Stimulated activated CD8-positive, alpha-beta memory T cell treated with anti-CD3 and anti-CD28 coated beads, Interleukin-12 subunit alpha, Interleukin-12 subunit beta, amount 100 ng/mL, for 4 hours (primary cell): ENCODE results near the gene UBE2D4.
"Not testable (repeated sequence)": the region's sequence is repeated elsewhere in the genome, so short reads cannot be mapped to it uniquely, and the experiment has no call there.

Source experiments
- DNase-seq: peaks from one replicate; pipeline ENCODE4 v3.0.0-alpha.2; 2020; ENCODE audit warnings: low read depth

The UBE2D4 gene

DNA sequence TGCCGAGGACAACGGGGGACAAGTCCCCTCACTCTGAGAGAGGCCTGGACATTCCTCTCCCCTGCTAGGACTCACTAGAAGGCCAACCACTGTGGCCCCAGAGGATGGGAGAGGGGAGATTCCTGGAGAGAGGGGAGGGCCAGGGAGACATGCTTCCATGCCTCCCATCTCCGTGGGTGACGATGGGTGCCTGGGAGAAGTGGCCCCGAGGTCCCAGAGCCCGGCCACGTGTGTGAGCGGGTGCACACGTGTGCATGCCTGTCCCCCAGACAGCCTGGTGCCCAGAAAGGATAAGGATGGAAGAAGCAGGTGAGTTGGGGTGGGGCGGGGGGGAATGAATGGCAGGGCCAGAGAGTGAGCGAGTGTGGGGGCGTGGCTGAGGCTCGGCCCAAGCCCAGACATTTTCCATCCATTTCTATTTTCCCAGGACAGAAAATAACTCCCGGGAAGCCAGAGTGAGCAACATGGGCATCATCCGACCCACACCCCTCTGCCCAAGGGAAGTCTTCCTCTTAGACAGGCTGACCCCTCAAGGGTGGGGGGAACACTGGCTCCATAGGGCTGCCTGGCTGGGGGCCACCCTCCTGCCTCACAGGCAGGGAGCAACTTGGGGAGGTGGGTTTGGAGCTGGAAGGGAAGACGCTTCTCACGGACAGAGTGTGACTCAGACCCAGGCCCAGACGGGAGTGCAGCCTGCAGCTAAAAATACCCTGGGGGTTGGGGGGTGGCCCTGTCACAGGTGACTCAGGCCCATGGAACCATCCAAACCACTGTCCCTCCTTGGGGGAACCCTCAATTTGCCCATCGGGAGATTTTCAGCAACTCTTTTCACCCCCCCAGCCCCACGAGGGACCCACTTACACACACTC is 42.2 kb downstream of the UBE2D4 start:
- not testable (repeated sequence) for DNase-seq

DNA sequence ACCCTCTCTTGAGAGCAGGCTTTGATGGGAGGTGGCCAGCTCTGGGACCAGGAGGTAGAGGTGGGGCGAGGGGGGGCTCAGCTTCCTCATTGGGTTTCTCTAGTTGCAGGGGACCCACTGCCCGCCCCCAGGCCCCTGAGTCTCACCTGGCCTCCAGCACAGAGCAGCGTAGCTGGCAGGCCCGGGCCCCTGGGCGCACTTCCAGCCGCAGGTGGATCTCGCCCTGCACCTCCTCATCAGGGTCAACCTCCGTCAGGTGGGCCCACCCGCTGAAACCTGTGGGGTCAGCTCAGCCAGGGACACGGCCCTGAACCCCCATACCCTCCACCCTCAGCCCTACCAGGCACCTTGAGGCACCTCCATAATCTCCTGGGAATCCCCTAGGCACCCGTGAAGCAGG is 43.4 kb downstream of the UBE2D4 start:
- DNase-seq: not testable (repeated sequence)

DNA sequence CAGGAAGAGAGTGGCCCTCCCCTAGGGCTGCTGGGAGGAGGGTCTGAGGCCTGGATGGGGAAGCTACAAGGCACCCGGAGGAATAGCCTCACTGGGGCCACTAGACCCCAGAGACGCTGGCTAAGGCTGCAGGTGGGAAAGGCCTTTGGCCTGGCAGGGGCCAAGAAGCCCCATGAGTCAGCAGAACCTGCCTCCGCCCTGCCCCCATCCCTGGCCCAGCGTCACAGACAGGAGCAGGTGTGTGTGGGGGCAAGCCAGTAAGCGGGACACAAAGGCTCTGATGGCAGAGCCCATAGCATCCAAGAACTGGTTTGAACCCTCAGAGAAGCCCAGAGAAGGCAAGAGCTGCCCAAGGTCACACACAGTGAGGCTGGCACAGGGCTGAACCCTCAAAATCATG is 44.5 kb downstream of the UBE2D4 start:
- DNase-seq: not testable (repeated sequence)

- DNase-seq: not testable (repeated sequence)
These were observed 47.9 kb downstream of the UBE2D4 start for GRCh38 chr7:43974033-43974573.

DNA sequence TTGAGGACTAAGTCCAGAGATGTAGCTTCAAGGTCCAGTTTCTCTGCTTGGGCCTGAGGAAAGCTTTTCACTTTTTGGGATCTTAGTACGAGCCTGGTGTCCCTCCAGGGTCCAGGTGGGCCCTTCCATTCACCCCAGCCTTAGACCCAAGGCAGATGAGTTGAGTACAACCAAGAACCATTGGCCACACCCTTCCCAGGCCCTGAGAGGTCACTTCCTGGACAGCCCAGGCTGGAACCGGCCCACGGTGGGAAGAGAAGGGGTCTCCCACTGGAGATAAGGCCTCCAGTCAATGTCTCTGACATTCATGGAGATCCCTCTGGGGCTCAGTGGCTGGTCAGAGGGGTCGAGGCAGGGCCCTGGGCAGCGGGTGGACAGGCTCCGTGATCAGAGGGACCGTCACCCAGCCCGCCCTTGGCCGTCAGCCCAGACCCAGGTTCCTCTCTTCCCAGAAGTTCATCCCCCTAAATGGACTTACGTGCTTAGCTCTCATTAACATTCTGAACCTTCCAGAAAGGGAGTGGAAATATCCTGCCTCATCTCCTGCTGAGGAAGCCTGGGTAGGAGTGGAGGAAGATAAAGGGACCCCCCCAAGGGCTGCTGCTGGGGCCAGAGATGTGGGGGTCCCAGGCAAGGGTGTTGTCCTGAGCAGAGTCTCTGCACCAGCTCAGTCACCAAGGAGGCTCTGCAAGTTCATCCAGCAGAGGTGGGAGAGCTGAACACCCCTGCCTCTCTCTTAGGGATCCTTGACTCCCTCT is 48.7 kb downstream of the UBE2D4 start:
- not testable (repeated sequence) for DNase-seq

DNA sequence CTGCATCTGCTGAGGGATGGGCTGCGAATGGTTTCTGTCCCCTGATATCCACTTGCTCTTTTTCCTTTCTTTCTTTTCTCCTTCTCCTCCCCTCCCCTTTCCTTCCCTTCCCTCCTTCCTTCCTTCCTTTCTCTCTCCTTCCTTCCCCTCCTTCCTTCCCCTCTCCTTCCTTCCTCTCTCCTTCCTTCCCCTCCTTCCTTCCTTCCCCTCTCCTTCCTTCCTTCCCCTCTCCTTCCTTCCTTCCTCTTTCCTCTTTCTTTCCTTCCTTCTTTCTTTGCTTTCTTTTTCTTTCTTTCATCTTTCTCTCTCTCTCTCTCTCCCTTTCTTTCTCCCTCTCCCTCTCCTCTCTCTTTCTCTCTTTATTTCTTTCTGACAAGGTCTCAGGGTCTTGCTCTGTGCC is 51.3 kb downstream of the UBE2D4 start:
- no peak for DNase-seq

- not testable (repeated sequence) for DNase-seq
These were observed 51.9 kb downstream of the UBE2D4 start for GRCh38 chr7:43978102-43978501.

DNA sequence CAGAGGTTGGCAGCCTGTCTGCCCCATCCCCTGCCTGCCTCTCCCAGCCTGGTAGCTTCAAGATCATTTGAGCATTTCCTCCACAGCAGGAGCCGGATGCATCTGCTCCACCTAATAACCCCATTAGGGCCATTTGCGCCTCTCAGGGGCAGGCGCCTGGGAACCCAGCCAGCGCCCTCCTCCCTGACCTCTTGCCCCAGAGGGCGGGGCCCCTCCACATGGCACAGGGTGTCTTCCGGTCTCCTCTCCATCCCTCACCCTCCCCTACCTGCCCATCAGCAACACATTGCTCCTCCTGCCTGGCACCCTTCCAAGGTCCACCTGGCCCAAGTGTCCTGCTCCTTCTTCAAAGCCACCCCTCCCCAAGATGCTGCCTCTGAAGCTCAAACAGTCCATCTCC is 56.6 kb downstream of the UBE2D4 start:
- DNase-seq: not testable (repeated sequence)

GRCh38 chr7:43983736-43984135 is 57.5 kb downstream of the UBE2D4 start:
- DNase-seq: not testable (repeated sequence)

- peak; percentile 65 for DNase-seq
These were observed 59.9 kb downstream of the UBE2D4 start for GRCh38 chr7:43985904-43986864.

DNA sequence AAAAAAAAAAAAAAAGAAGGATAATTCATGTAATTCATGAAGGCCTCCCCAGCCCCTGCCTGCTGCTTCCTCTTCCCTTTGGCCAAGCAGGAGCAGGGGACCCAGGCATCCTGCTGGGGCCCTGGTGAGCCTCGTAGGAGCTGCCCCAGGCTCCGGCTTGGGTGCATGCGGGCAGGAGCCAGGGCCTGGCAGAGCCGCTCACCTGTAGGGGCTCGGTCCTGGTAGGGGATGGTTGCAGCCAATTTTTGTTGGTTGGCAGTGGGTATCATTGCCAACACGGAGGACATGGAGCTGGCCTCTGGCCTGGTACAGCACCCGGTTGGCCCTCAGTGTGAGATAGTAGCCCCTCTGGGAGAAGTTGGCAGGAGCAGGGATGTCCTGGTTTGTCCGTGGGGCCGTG is 61.2 kb downstream of the UBE2D4 start:
- DNase-seq: not testable (repeated sequence)

DNA sequence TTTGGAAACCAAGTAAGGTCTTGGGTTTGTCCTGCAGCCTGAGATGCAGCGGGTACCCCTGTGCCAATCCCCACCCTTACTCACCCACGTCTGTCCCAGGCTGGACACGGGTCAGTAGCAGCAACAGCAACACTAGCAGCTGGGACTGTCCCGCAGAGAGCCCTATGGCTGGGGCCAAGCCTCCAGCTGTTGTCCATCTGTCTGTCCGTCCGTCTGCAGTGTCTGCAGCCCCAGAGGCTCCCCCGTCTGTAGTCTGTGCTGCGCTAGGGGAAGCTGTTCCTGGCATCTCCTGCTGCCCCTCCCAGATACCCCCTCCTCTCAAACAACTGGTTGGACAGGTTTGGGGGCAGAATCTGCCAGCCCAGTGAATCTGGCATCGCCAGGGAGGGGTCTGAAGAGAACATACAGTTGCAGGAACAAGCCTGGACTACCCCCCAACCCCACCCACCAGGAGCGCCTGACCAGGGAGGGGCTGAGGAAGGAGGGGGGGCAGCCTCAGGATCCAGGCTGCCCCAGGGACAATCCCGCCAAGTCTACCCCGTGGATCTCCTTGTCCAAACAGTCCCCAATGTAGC is 63.9 kb downstream of the UBE2D4 start:
- not testable (repeated sequence) for DNase-seq

DNA sequence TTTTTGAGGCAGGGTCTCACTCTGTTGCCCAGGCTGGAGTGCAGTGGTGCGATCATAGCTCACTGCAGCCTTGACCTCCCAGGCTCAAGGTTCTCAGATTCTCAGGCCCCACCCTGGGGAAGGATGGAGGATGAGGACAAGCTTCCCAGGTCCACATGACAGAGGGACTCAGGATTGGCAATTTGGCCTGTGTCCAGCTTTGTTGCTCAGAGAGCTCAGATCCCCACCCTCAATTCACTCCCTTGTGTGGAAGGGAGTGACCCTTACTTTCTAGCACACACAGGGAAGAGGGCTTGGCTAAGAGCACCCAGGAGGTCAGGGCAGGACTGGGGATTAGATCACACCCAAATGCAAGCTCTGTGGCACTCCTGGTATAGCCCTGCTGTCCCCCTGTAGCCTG is 64.6 kb downstream of the UBE2D4 start:
- not testable (repeated sequence) for DNase-seq

- DNase-seq: not testable (repeated sequence)
These were observed 66.7 kb downstream of the UBE2D4 start for GRCh38 chr7:43992896-43993295.

DNA sequence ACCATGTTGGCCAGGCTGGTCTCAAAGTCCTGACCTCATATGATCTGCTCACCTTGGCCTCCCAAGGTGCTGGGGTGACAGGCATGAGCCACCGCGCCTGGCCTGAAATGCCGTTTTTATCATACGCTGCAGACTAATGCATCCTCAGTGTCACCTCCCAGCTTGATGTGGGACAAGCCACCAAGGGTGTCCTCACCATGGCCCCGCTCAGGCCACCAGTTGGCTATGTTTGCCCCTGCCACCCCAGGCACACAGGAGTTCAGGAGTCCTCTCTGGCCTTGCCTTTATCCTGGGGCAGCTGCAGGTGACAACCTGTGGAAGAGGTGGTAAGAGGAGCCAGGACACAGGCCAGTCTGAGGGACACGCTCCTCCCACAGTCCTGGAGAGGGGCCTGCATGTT is 68.4 kb downstream of the UBE2D4 start:
- not testable (repeated sequence) for DNase-seq

- not testable (repeated sequence) for DNase-seq
These were observed 71.3 kb downstream of the UBE2D4 start, which contains the start of gene SPDYE1 for GRCh38 chr7:43997532-43997931. Gene SPDYE1, plus strand, starts transcription at chr7:43997897. Its CDS starts 2,053 bp downstream, at chr7:43999950.
